GM19452 (cell line): ENCODE measurements around the gene POU3F1.
A peak's percentile ranks its signal among the peaks of the same experiment; 100 is the strongest.

Experiments
- ATAC-seq: cut with Tn5 transposase; IDR thresholded peaks from one replicate; pipeline ENCODE4 v1.9.1; 2021; ENCODE audit not compliant: unreplicated experiment

Gene POU3F1

DNA sequence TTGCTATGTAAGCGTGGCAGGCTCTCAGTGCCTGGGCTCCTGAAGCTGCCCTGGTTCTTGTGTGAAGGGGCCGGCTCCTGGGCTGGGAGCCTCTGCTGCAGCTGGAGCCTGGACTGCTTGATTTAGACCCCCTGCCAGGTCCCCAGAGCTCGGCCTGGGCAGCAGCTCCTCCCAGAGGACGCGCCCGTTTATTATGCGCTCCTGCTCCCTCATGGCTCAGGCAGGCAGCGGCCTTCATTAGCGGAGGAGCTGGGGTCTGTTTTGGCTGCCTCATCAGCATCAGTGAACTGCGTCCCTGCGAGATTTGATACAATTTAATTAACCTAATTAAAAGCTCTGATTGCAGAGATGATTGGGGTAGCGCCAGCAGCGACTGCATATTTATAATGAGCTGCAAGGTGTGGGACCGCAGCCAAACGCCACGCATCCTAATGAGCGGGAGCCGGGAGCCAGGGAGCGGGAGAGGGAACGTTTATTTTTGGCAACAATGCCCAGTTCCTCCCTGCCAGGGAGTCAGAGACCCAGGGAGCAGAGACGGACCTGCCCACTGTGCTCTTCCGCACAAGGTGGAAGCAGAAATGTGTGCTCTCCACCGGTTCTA lies 17.4 kb downstream of the POU3F1 start:
- no peak for ATAC-seq

DNA sequence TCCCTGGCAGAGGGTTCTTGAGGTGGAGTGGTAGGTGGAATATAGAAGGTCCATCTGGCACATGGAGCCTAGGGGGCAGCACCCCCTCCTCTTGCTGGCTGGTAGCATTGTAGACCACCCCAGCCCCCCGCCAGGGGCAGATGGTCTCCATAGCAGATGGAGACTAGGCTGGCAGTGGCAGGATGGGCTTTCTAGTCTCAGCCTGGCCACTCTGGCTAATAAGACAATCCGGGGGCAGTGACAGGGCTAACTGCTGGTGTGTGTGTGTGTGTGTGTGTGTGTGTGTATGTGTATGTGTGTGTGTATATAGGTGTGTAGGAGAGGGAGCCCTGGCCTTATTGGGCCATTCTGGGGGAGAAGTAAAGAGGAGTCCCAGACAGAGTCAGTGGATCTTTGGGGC lies 17.9 kb downstream of the POU3F1 start:
- no peak for ATAC-seq

DNA sequence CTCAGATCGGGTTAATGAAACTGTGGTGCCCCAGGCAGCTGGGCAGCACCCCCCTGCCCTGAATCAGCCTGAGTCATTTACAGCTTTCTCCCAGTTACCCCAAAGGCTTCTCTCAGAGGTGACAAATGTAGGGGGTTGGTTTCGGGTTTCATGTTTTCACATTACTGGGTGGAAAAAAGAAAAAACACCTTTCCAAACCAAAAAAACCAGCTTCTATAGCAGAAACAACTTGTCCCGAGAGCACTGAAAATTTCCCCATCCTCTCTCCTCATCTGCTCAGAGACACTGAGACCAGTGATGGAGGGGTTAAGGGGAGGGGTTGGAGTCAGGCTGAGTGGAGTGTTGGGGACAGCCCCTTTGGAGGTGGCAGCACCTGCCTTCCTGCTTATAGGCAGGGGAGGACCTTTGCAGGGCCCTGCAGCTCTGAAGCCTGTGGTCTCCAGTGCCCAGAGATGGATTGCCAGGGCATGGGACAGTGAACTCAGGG lies 18.4 kb downstream of the POU3F1 start:
- ATAC-seq: peak; percentile 75

DNA sequence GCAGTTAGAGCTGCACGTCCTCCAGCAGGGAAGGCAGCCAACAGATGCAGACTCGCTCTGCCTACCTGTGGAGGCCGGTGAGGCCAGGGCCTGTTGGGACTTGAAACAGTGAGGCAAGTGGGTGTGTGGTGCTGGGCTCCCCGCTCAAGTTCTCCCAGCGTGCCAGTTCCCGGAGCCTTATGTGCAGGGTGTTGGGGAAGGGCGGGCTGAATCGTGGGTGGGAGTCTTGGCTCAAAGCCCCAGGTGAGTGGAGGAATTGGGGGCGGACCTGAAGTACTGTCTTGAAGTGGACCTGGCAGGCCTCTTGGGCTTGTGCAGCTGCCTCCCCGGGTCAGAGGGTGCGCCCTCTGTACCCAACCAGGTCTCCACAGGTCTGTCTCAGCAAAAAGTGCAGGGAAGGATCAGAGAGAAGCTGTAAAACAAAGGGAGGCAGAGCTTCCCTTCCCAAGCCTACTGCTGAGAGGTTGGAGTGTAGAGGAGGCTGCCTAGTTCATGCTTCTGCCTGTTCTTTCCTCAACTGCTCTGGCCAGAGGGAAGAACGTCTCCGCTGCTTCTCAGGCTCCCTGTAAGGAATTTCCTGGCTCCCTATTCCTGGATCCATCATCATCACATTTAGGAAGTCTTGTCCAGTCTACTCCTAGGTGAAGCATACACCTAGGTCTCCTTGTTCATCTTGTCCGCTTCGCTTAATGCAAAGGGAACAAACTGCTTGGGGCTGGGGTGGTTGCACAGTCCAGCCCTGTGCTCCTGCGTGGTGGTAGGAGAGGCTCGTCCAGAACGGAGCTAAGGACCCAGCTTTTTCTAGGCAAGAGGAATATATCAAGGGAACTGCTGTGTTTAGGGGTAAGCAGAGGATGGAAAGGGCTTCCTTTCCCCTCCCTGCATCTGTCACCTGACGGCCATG lies 19.1 kb downstream of the POU3F1 start:
- no peak for ATAC-seq

DNA sequence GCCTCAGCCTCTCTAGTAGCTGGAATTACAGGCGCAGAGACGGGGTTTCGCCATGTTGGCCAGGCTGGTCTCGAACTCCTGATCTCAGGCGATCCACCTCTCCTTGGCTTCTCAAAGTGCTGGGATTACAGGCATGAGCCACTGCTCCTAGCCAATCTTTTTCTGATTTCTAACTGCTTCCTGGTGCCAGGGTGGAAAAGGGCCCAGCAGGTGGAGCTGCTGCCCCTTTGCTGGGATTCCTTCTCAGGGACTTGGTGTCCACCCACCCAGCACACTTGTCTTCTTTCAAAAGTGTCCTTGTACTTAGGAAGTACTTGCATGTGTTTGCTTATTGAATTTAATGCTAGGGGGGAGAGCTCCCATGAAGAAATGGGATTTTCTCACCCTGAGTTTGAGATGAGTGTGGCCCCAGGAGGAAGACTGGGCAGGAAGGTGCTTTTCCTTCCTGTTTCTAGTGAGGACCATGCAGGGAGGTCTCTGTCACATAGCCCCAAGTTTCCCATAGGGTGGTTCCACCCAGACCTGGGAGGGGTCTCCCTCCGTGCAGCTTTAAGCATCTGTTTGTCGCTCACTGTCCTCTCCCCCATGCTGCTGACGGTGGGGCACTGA lies 19.9 kb downstream of the POU3F1 start:
- no peak for ATAC-seq

DNA sequence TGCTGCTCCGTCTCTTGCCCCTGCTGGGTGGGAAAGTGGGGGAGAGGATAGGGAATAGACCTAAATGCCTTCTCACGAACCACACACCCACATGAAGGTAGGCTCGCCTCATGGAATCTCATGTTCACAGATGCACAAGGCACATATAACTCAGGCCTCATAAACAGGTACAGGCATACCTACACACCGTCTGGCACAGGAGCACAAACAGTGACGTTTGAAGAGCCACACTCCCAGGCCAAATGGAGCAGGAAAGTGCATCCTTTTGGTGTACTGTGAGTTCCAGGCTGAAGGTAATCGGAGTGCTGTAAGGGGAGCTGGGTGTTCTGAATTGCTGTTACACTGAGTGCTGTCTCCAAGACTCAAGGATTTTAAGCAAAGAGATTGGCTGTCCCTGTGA lies 20.9 kb downstream of the POU3F1 start:
- ATAC-seq: no peak

DNA sequence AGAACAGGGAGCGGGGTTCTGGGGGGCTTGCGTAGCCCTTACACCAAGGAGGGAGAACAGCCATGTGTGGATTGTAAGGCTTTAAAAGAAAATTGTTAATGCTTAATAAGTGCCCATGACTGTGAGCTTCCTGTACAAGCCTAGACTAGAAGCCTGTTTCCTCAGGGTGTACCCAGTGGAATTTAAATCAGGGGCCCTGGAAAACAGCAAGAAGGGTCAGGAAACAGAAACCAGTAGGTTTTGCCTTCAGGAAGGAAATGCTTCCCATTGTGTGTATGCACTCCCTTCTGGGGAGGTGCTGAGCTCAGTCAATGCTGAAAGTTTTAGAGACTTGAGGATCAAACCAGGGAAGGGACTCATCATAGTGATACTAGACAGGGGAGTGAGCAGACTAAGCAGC lies 21.4 kb downstream of the POU3F1 start:
- ATAC-seq: no peak

DNA sequence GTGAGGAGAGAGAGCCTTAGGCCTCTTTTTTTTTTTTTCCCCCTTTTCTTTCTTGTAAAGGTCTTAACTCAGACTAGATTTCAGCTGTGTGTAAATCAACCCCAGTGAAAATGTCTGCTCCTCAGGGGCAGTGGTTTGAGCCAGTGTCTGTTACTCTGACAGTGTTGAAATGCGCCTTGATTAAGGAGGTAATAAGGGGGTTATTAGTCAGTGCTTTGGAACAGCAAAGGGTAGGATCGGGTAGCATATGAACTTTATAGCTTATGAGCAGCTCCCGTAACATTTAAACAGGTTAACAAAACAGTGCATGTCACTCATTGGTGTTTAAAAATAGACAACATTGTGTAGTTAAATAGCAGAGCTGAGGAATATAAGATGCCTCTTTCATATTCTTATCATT lies 23.8 kb downstream of the POU3F1 start:
- no peak for ATAC-seq

DNA sequence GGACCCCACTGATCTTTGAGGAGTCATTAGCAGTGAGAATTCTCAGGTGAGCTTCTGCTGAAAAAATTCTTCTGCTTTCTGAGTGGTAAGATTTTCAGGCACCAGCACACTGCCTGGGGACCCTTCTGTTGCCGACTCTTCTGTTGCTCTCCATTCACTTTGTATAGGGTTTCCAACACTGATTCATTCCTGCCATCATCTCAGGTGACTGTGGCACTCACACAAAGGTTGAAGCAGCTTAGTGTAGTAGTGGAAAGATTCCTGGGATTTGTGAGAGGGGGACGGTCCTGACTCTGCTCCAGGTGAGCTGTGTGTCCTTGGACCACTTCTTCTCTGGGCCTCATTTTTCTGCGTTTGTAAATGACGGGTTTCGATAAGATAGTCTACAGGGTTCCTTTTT lies 24.6 kb downstream of the POU3F1 start:
- no peak for ATAC-seq

DNA sequence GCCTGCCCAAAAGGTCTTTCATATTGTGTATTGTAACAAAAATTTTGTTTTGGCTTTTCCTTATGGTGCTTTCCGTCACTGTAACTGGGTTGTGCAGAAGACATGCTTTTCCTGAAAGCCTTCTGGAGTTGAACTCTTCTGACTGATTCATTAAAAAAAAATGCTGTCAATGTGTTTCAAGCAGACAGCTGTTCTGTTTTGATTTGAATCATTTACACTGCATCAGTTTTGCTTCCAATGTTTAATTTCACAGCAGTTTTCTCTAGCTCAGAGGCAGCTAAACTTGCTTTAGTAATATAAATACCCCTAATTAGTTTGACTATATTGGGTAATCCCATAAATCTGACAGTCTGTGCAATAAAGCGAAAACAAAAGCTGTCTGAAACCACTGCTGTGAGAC lies 26.2 kb downstream of the POU3F1 start:
- ATAC-seq: no peak

DNA sequence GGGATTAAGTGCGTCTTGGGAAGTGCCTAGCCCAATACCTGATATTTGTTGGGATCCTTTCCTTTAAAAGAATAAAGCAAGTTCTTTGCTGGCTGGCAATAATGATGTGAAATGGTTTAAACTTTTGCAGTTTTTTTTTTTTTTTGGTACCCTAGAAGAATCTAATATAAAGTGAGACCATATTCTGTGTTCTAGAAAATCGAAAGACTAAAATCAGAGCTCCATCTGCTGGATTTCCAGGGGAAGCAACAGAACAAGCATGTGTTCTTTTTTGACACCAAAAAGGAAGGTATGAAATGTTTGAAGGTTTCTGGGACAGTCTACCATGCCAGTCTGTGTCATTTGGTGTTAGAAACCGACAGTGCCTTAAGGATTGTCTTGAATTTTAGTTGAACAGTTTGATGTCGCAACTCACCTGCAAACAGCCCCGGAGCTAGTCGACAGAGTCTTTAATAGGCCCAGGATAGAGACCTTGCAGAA lies 27.7 kb downstream of the POU3F1 start:
- ATAC-seq: no peak

DNA sequence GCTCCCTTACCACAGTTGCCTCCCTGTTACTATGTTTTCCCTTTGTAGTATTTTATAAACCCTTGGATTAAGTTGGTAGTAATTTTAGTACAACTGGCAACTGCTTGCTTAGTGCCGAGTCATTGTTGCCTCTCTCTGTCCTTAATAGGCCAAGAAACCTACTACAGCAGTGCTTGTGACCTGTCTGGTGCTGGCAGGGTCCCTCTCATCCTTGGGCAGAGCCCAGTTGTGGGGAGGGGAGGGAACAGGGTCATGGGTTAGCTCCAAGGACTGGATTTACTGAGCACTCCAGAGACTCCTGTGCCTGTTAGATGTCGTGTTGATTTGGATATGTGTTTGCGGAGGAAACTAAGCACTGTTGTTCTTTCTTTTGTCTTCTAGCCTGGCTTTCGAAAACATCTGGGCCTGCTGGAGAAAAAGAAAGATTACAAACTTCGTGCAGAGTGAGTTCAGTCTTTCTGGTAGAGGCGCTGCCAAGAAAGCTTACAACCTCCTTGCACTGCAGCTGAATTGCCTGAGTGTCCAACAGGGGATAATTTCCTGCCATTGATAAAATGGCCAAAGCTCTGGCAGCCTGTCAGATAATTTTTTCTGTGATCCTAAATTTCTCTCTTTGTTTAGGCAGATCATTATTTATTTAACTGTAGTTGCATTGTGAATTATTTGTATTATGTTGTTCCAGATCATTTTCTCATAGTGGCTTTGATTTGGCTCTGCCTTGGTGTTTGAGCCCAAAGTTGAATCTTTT lies 30.4 kb downstream of the POU3F1 start:
- no peak for ATAC-seq

DNA sequence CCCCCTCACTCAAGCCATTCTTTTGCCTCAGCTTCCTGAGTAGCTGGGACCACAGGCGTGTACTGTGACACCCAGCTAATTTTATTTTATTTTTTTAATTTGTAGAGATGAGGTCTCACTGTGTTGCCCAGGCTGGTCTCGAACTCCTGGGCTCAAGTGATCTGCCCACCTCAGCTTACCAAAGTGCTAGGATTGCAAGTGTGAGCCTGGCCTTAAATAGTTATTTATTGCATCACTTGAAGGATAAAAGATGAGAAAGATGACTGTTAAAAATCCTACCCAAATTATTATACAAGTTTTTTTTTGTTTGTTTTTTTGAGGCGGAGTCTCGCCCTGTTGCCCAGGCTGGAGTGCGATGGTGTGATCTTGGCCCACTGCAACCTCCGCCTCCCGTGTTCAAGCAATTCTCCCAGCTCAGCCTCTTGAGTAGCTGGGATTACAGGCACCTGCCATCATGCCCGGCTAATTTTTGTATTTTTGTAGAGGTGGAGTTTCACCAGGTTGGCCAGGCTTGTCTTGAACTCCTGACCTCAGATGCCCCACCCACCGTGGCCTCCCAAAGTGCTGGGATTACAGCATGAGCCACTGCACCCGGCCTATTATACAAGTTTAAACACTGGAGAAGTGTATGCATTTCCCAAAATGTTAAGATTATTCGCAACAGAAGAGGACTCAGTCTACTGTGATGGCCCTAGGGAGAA lies 31.7 kb downstream of the POU3F1 start:
- ATAC-seq: no peak

DNA sequence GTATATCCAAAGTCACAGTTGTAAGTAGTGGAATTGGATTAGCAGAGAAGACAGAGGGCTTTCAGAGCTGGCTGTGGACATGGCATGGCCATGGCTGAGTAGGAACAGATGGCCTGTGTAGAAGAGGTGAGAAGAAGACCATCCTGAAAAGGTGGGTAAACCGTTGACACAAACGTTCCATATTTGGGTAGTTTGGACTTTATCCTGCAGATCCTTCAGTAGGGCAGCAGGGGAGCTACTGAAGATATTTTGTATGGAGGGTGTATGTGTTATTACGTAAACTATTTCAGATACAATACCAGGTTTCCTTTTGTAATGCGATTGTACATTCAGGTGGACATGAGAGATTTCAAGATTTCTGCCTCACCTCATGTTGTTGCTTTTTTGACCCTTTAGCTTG lies 32.4 kb downstream of the POU3F1 start:
- no peak for ATAC-seq

DNA sequence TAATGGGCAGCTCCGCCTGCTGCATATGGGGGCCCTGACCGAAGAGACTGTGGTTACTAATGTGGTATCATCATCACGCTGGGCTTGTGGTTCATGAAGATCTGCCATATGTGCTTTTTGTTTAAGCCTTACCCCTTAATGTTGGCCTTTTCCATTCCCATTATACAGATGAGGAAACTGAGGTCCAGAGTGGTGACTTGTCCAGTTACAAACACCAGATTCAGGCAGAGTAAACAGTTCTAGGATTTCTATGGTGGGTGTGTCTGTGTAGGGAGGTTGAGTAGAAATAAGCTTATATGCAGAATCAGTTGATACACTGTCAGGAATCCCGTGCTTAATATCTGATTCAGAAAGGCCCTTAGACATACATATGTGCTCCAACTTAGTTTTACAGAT lies 33.4 kb downstream of the POU3F1 start:
- ATAC-seq: no peak

DNA sequence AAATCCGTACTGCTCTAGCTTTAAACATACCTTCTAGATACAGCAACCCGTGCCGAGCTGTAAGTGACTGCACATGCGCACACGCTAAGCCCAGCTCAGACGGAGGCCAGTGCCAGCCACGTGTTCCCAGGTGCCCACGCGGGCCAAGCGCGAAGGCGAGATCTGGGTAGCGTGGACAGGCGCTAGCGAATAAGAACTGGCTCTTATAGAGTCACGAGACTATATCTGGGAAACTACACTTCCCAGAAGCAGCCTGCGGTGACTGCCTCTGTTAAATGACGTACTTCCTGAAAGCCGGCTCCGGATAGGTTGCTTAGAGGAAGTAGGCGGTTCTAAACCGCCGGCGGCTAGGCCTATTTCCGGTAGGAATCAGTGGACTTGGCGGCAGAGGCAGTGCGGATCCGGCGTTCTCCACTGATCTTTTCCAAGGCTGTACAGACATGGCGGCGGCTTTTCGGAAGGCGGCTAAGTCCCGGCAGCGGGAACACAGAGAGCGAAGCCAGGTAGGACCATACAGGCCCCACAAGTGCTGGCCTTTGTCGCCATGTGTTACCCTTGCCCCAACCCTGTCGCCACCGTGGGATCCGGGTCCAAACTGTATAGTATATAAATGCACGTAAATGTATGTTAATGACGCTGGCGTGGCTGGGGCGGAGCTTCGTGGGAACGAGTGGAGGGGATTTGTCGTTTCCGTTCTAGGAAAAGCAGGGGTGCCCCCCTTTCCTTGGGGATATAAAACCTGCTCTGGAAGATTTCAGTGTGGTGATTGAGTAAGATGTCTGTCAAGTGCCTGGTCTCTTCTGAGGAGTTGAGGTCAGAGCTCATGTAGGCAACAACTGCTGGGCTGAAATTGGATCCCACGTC lies 34.0 kb downstream of the POU3F1 start, which contains the start of gene UTP11:
UTP11 (plus strand) TSS at position 372 of the 864 bp plus-strand sequence; CDS start at position 441, 69 bp downstream.
- ATAC-seq: peak; percentile 95

DNA sequence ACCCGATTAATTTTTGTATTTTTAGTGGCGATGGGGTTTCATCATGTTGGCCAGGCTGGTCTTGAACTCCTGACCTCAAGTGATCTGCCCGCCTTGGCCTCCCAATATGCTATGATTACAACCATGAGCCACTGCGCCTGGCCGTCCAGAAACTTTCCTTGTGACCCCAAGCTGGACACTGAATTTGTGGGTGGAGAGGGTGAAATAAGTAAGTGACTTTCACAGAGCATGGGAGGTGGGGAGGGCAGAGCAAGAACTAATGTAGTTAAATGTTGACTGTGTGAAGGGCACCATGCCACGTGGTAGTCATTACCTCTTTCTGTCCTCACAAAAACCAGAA lies 36.8 kb downstream of the POU3F1 start:
- ATAC-seq: no peak

DNA sequence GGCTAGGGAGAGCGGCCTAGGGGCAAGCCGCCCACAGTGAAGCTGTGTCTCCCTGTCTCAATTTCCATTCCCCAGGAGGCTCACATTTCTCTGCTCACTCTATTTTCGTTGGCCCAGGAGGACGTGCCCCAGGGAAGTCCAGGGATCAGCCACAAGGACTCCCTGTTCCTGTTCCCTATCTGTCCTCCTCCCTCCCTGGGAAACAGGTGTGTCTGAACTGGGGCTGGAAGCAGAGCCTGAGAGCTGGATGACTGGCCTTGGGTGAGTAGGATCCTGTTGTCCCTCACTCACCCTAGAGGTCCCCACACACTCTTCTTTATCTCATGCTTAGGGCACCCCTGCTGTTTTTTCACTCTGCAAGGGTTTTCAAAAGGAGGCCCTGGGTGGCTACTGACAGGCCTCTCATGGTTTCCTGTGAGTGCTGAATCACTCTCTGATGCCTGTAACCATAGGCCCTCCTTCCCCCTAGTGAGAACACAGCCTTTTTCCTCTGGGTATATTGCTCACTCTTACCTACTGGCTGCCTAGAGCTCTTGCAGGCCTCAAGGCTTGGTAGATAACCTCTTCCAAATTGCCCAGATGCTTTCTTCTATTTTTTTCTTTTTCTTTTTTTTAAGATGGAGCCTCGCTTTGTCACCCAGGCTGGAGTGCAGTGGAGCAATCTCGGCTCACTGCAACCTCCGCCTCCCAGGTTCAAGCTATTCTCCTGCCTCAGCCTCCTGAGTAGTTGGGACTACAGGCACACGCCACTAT lies 37.3 kb downstream of the POU3F1 start:
- no peak for ATAC-seq
